Activated effector memory CD4-positive, alpha-beta T cell treated with Interleukin-2 at 50 U/mL for 16 hours (primary cell): Measurements from ENCODE around the gene CSNK1D.
"Not testable (repeated sequence)": the region's sequence is repeated elsewhere in the genome, so short reads cannot be mapped to it uniquely, and the experiment has no call there.

Source experiments
- DNase-seq: peaks from one replicate; pipeline ENCODE4 v3.0.0-alpha.2; 2020

Gene CSNK1D

DNA sequence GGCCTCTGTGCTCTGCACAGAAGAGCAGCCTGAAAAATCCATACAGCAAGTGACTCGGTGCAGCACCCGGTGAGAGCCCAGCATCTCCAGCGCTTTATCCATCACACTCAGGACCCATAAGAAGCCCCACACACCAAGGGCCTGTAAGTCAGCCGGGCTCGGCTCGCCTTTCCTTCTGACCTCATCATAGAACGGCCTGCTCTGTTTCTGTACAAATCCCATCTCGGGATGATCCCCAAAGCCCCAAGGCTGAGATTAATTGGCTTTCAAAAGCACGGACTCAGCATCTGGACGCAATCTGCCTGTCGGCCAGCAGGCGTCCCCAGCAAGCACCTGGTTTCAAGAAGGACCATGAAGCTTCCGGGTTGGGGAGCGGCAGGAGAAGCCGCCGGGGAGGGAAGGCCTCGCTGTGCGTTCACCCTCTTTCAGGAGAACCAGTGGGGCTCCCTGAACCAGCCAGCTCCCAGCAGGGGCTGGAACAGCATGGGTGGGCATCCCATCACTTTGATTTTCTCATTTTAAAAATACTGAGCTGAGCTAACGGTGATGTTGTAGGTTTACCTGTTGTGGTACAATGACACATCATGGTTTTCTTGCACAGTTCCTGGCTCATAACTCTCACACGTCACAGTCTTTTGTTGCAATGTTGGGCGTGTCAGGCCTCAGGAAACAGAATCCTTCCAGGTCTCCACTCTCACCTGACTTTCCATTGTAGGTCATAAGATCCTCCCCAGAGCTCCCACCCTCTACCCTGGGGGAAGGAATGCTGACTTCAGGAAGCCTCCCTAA lies 67.6 kb downstream of the CSNK1D start:
- peak; percentile 74 for DNase-seq

DNA sequence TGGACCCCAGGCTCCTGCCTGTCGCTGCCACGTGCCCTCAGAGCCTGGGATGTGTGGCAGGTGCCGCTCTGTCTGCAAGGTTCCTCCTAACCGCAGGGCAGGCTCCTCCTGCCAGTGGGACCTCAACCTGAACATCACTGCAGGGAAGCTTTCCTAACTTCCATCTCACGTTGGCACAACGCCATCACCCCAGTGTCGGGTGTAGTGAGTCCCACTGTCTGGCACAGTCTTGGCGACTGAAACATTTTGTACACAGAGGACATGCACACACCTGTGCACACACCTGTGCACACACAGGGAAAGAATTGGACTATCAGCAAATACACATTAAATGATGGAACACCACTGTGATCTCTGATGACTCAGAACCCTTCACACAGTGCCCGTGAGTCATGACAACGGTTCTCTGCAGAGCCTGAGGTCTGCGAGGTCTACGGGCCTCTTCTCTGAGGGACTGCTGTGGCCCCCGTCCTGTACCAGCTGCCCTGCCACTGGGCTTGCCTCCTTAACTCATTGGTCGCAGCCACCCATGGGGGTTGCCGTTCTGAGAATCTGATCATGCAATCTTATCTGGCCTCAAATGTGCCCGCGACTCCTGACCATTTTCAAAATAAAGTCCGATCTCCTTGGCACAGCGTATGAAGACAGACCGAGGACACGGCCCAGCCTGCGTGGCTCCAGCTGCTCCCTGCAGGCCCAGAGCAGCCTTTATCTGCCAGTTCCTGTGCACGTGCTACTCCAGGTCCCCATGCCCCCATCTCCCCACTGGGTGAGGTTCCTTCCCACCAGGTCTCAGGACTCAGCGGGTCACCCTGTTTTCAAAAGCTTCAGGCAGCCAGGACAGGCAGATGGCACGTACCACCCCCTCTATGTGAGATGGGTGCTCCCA lies 68.4 kb downstream of the CSNK1D start:
- DNase-seq: no peak

DNA sequence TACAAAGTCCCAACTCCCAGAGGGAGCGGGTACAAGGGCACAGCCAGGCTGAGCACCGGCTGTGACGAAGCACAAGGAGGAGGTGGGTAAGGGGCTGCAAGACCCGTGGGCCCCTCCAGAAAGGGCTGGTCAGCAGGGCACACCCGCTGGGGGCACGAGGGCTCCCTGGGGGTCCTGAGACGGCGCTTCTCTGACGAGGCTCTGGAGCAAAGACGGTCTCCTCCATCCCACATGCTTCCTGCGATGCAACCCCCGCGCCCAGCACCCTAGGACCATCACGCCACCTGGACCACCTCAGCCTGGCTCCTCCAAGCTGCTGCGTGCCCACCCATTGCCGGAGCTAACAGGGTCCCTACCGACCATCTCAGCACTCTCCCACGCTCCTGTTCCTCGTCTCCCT lies 69.6 kb downstream of the CSNK1D start:
- no peak for DNase-seq

DNA sequence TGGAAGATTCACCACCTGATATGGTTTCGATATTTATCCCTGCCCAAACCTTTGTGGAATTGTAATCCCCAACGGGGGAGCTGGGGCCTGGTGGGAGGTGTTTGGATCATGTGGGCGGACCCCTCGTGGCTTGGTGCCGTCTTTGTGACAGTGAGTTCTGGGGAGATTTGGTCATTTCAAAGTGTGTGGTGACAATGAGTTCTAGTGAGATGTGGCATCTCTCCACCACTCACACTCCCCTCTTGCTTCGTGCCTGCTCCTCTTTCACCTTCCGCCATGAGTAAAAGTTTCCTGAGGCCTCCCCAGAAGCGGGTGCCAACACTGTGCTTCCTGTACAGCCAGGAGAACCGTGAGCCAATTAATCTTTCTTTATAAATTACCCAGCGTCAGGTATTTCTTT lies 70.5 kb downstream of the CSNK1D start:
- DNase-seq: no peak

DNA sequence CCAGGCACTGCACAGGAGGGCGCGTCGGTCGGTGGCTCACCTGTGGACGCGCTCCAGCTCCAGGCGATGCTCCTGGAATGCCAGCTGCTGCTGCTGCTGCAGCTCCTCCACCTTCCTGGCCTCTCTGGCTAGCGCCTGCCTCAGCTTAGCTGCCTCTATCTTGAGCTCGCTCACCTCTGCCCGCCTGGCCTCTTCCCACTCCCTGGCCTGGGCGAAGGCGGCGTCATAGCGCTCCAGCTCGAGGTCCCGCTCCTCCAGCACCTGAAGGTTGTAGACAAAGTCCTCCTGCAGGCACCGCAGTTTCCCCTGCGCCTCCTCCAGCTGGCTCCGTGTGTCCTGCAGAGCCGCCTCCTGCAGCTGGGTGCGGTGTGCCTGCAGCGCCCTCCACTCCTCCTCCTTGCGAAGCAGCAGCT lies 72.0 kb downstream of the CSNK1D start:
- no peak for DNase-seq

DNA sequence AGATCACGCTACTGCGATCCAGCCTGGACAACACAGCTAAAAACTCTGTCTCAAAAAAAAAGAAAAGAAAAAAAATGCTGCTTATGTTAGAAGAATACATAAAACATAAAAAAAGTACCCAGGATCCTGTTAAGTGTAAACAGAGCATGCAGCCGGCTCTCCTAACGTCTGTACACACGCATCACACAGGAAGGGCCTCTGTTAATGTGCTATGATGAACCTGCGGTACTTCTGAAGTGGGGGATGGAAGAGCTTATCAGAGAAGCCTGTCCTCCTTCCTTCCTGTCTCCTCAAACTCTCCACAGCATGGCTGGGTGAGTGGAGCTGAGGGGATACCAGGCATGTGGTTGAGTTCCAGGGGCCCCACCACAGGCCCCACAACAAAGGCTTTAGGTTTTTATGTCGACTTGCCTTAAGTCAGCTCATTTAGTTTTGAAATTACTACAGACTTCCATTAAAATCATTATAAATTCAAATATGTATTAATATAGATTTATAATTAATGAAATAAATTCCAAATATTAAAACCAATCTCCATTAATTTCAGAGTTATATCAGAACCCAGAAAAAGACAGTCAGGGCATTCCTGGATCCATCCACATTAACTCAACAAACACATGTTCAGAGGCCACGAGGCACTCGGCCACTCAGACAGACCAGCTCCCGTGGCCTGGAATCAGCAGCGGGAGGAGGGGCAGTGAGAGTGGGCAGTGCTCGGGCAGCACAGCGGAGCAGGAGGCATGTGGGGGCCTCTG lies 72.6 kb downstream of the CSNK1D start:
- peak; percentile 50 for DNase-seq

DNA sequence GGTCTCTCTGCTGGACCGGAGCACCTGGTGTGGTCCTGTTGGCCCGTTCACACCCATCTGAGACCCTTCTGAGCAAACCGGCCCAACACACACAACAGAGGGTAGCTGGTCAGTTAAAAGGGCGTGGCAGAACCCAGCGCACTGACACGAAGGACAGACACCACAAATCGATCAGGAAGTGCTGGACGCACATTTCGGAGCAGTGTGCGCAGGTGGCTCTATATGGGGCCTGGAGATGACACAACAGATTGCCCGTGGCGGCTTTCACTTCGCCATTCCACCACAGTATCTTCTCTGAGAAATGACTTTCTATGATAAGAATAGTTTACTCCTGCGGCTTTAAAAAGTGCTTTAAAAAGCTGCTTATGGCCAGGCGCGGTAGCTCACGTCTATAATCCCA lies 73.4 kb downstream of the CSNK1D start:
- DNase-seq: no peak

DNA sequence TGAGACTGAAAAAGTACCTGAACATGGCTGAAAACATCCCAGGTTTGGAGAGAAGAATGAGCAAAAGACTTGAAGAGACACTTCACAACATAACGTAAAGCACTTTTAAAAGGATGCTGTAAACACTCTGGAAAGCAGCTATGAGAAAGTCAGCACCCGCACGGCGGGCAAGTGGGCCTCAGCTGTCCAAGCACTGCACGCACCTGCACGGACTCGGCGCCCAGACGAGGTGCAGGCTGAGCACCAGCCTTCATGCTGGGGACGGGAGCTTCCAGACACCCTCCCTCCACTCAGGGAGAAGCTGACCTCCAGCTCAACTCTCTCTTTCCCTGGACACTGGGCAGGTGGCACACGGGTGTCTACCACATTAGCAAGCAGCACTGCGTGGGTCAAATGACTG lies 74.0 kb downstream of the CSNK1D start:
- no peak for DNase-seq

DNA sequence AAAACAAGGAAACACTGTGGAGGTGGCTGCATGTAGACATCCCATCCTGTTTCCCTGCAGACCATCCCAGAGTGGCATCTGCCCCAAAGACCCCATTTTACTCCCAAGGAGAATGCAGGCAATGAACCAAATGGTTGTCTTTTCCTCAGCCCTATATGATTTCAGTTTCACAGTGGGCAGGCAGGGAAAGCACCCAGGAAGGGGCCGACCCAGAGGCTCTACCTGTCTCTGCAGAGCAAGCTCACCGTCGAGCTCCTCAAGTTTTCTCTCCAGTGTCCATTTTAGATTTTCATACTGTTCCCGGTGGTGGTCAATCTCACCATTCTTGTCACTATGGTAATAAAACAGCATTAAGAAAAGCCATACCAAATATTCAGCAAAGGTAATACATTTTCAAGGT lies 75.4 kb downstream of the CSNK1D start:
- DNase-seq: no peak

DNA sequence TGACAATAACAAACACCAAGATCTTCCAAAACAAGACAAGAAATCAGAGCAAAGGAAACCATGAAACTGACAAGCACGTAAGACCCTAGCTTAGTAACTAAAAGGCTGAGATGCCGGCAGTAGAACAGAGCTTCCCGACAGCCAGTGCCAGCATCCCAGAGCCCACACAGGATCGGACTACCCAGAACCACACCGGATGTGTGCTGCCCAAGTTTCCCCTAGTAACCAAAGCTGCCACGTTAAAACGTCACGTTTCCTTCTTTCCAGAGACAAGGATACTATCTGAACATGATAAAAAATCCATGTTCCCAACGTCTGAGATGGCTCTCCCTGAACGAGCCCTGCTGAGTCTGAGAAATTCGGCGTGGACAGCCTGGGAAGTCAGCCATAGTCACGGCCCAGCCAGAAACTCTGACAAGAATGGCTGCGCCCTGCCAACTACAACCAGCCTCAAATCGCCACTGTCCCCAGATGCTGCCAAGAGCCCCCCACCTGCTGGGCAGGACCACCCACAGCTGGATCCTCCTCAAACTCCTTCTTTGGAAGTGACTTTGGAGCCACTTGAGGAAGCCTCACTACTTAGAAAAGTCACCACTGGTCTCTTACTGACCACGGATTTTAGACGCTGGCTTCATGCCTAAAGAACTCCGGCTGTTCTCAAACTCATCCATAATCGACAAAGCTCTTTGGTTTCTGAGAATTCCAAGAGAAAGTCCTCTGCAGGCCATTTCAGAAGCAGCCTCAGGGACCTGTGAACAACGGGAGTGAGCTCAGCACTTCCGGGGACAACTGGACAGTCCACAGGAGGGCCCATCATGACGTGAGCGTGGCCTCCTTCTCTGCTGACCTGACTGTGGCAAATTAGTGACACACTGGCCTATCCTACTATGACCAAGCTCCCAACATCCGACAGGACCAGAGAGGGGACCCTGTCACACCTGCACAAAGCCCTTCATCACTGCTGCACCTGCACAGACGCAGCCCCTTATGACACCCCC lies 77.5 kb downstream of the CSNK1D start:
- DNase-seq: no peak

DNA sequence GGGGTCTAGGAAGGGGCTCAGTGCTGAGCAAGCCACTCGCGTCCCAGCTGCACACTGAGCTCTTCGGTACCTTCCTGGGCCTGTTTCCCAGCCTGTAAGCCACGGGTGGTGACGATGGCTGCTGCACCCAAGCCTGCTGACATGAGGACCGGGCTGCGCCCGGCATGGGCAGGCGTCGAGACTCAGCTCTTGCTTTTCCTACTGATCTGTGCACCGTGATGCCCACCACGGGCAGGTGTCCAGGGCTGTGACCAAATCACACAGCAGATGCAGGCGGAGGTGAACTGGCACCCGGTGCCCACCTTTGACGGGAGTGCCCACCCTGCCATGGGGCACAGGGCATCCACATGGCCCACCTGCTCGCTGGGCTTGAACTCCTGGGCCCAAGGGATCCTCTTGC lies 78.7 kb downstream of the CSNK1D start:
- no peak for DNase-seq

DNA sequence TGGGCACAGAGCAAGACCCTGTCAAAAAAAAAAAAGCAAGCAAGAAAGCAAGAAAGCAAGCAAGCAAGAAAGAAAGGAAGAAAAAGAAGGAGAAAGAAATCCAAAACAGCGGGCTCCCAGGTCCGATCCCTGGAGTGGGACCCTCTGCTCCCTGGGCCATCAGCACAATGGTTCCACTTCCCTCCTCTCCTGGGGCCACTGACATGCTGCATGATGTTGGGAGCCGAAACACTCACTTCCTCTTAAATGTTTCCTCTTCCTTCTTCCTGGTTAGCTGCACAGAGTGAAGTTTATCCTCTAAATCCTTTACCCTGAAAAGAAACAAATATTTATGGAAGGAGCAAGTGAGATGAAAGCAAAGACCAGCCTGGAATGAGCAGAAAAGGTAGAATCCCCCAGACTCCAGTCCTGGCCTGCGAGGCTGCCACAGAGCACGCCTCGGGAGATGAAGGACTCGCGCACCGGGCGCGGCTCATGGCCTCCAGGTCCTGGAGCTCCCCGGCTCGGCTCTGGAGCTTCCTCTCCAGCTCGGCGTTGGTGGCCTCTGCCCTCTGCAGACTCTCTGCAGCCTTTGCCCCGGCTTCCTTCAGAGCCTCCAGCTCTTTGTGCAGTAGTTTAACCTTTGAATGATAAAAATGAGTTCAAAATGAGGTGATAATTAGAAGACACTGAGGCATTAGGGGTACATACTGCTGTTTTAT lies 79.8 kb downstream of the CSNK1D start:
- DNase-seq: no peak

DNA sequence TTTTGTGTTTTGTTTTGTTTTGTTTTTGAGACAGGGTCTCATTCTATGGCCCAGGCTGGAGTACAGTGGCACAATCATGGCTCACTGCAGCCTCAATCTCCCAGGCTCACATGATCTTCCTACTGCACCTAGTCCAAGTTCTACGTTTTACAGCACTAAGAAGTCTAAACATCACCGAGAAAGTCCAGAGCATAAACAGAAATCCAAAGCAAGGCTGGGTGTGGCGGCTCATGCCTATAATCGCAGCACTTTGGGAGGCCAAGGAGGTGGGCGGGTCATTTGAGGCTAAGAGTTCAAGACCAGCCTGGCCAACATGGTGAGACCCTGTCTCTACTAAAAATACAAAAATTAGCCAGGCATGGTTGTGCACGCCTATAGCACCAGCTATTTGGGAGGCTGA lies 80.5 kb downstream of the CSNK1D start:
- DNase-seq: not testable (repeated sequence)
